ENCODE measurements around the gene PALM. TPM values are rescaled to one million over a fixed set of nuclear protein-coding genes. Genes with fewer than 3 reads are reported as not detected.
A peak's percentile ranks its signal among the peaks of the same experiment; 100 is the strongest.

The PALM gene
- total and polyA plus RNA-seq, 10 of the 15 experiments (the other 5 are each of a cell fraction or from before 2014, with no cell fraction given): 0.09 to 0.95 (median 0.23) TPM; not detected in 2

- no peaks in the 10 kb centered on the region for H3K79me2 ChIP-seq (ENCODE audit: control insufficient read depth, insufficient read depth, low read length)
- H3K9me3 ChIP-seq (replicated peaks; ENCODE audit: control insufficient read depth, insufficient read depth, low read length): no peaks in the 10 kb centered on the region
- TF ChIP-seq, protein P1, sequence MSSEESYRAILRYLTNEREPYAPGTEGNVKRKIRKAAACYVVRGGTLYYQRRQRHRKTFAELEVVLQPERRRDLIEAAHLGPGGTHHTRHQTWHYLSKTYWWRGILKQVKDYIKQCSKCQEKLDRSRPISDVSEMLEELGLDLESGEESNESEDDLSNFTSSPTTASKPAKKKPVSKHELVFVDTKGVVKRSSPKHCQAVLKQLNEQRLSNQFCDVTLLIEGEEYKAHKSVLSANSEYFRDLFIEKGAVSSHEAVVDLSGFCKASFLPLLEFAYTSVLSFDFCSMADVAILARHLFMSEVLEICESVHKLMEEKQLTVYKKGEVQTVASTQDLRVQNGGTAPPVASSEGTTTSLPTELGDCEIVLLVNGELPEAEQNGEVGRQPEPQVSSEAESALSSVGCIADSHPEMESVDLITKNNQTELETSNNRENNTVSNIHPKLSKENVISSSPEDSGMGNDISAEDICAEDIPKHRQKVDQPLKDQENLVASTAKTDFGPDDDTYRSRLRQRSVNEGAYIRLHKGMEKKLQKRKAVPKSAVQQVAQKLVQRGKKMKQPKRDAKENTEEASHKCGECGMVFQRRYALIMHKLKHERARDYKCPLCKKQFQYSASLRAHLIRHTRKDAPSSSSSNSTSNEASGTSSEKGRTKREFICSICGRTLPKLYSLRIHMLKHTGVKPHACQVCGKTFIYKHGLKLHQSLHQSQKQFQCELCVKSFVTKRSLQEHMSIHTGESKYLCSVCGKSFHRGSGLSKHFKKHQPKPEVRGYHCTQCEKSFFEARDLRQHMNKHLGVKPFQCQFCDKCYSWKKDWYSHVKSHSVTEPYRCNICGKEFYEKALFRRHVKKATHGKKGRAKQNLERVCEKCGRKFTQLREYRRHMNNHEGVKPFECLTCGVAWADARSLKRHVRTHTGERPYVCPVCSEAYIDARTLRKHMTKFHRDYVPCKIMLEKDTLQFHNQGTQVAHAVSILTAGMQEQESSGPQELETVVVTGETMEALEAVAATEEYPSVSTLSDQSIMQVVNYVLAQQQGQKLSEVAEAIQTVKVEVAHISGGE (CRISPR knock-in tag; IDR thresholded peaks at IDR 0.05): no peak
- TF ChIP-seq NR2C2 (IDR thresholded peaks at IDR 0.05; ENCODE audit: borderline replicate concordance, control insufficient read depth, insufficient read length, low read depth): no peak
- no peak for TF ChIP-seq EP300 (IDR thresholded peaks at IDR 0.05; ENCODE audit: borderline replicate concordance in 1 of 2, control insufficient read depth in 1 of 2, low read depth in 2 of 2, low read length in 2 of 2)
- no peak for TF ChIP-seq MTA3 (IDR thresholded peaks at IDR 0.05; ENCODE audit: borderline replicate concordance, low read length)
- TF ChIP-seq BRCA1 (IDR thresholded peaks at IDR 0.05; ENCODE audit: low read depth, low read length): no peak
- TF ChIP-seq ZSCAN29 (IDR thresholded peaks at IDR 0.05): no peak
- no peak for TF ChIP-seq TCF3 (IDR thresholded peaks at IDR 0.05; ENCODE audit: borderline replicate concordance, insufficient read depth, low read depth, low read length)
- TF ChIP-seq, protein P2, sequence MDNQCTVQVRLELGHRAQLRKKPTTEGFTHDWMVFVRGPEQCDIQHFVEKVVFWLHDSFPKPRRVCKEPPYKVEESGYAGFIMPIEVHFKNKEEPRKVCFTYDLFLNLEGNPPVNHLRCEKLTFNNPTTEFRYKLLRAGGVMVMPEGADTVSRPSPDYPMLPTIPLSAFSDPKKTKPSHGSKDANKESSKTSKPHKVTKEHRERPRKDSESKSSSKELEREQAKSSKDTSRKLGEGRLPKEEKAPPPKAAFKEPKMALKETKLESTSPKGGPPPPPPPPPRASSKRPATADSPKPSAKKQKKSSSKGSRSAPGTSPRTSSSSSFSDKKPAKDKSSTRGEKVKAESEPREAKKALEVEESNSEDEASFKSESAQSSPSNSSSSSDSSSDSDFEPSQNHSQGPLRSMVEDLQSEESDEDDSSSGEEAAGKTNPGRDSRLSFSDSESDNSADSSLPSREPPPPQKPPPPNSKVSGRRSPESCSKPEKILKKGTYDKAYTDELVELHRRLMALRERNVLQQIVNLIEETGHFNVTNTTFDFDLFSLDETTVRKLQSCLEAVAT (IDR thresholded peaks at IDR 0.05): no peak
- TF ChIP-seq CREB1 (IDR thresholded peaks at IDR 0.05; ENCODE audit: low read depth): no peak
- no peak overlapping the region for H2AFZ ChIP-seq (ENCODE audit: control insufficient read depth, low read depth, low read length)
- no peak overlapping the region for H3K4me2 ChIP-seq (ENCODE audit: control insufficient read depth, insufficient read depth)
- FAIRE-seq: no peak
- no peaks in the 10 kb centered on the region for H4K20me1 ChIP-seq (ENCODE audit: control insufficient read depth, insufficient read depth)
- no peak for DNase-seq (ENCODE audit: low read depth, low spot score)
- no peak overlapping the region for H3K9ac ChIP-seq (ENCODE audit: control insufficient read depth, insufficient read depth, low read length)
- POLR2A ChIA-PET: interaction anchor here (0.6 to 1.4 kb wide), 4 partner anchors 50 to 613 kb away, joined by 3 to 5 read pairs (median 4); no protein-coding TSS in a partner anchor
- peaks cover 5% of the 10 kb centered on the region for H3K4me1 ChIP-seq (ENCODE audit: control insufficient read depth, insufficient read depth, low read length)
- no TSS peak for BruUV-seq (replicated peaks)
- in situ Hi-C loops (cut with MboI) (loop anchor here (5.0 kb wide), 2 partner anchors 63 to 143 kb away; partner anchors contain the start of gene HCN2), intact Hi-C loops (cut with micrococcal nuclease; ENCODE audit: unreplicated experiment) (loop anchor here (5.0 kb wide), 1 partner anchor 143 kb away; the partner anchor contains the start of gene HCN2)
- CTCF ChIA-PET: interaction anchor here (0.6 to 1.1 kb wide), 3 partner anchors 26 to 223 kb away, joined by 3 to 4 read pairs (median 4); partner anchors contain the start of gene TPGS1
- 54% methylated on average over 14 of the region's 14 CpGs for WGBS (ENCODE audit: insufficient coverage, insufficient replicate concordance, low lambda C conversion rate, missing lambda C conversion rate)
- ATAC-seq: peak; percentile 17; the same call in 2 of the 3 replicates
- H3K36me3 ChIP-seq (ENCODE audit: control insufficient read depth in 2 of 2, insufficient read depth in 2 of 2, low read length in 1 of 2): no peaks in the 10 kb centered on the region
- H3K27me3 ChIP-seq (replicated peaks in 1 of 2; ENCODE audit: control insufficient read depth in 2 of 2, insufficient read depth in 2 of 2, low read length in 1 of 2): no peaks in the 10 kb centered on the region
- no peak overlapping the region for H3K27ac ChIP-seq (ENCODE audit: control insufficient read depth, insufficient read depth)
- SMC1A ChIA-PET (ENCODE audit: uncharacterized antibody, unreplicated experiment): interaction anchor here (1.5 kb wide), 1 partner anchor 60 kb away, joined by 5 read pairs; no protein-coding TSS in a partner anchor
- RAD21 ChIA-PET (ENCODE audit: unreplicated experiment): interaction anchor here (1.4 kb wide), 1 partner anchor 54 kb away, joined by 3 read pairs; the partner anchor contains the start of gene FSTL3
- H3K4me3 ChIP-seq: no peak overlapping the region
Measured at GRCh38 chr19:729965-730668, 21.4 kb downstream of the PALM start.
